Raji (cell line): ENCODE results near the gene TRIM65.

Experiments used
- POLR2A ChIP-seq: IDR thresholded peaks from 2 replicates; pipeline ENCODE4 v1.6.1; 2011; ENCODE audit warnings: low read depth, low read length, control low read depth; ENCODE audit not compliant: insufficient read depth

Gene TRIM65

GRCh38 chr17:75893305-75894048 is 3.3 kb downstream of the TRIM65 start:
- no peak for TF ChIP-seq POLR2A

GRCh38 chr17:75892556-75893224 is 4.1 kb downstream of the TRIM65 start:
- TF ChIP-seq POLR2A, result no peak

- no peak for TF ChIP-seq POLR2A
Observed at GRCh38 chr17:75891605-75892555, 4.9 kb downstream of the TRIM65 start.

GRCh38 chr17:75891022-75891604 is 5.6 kb downstream of the TRIM65 start:
- no peak for TF ChIP-seq POLR2A

GRCh38 chr17:75889454-75889853 is 7.3 kb downstream of the TRIM65 start:
- TF ChIP-seq POLR2A, result no peak

- no peak for TF ChIP-seq POLR2A
Observed at GRCh38 chr17:75888484-75888883, 8.3 kb downstream of the TRIM65 start.

- no peak for TF ChIP-seq POLR2A
Observed at GRCh38 chr17:75885431-75885830, 11.3 kb downstream of the TRIM65 start.

- no peak for TF ChIP-seq POLR2A
Observed at GRCh38 chr17:75881678-75882454, 14.9 kb downstream of the TRIM65 start.

GRCh38 chr17:75880266-75880665 is 16.5 kb downstream of the TRIM65 start:
- no peak for TF ChIP-seq POLR2A

- no peak for TF ChIP-seq POLR2A
Observed at GRCh38 chr17:75878174-75878998, 18.4 kb downstream of the TRIM65 start, which contains the start of gene TRIM47. Gene TRIM47, minus strand, starts transcription at chr17:75878581. Its CDS starts 33 bp downstream, at chr17:75878548.

GRCh38 chr17:75877752-75878173 is 19.0 kb downstream of the TRIM65 start:
- no peak for TF ChIP-seq POLR2A

GRCh38 chr17:75876938-75877751 is 19.6 kb downstream of the TRIM65 start:
- no peak for TF ChIP-seq POLR2A
